Measurements from ENCODE around the gene GOSR2.

DNA sequence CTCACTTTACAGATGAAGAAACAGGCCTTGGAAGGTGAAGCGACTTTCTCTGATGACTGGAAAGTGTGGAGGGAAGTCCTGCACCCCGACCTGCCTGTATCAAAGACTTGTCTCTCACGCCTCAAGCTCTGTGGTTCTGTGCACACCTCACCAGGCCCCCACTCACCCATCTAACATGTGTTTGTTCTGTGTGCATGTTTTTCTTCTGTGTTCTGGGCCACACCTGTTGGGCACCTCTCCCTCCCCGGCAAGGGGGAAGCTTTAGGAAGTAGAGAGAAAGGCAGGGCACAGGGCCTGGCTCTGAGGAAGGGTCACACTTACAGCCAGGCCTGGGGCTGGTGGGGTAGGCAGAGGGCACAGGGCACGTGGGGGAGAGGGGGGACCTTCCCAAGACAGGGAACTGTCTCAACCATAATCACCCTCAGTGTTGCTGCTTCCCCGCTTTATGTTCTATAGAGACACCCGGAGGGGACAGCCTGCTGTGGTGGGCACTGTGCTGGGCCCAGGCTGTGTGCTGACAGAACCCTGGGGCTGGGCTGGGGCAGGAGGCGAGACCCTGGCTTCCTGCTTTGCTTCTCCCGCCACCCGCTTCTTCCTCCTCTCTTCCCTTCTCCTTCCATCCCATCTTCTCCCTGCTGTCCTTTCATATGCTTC, 48.8 kb downstream of the GOSR2 start:
- TF ChIP-seq, protein P1, sequence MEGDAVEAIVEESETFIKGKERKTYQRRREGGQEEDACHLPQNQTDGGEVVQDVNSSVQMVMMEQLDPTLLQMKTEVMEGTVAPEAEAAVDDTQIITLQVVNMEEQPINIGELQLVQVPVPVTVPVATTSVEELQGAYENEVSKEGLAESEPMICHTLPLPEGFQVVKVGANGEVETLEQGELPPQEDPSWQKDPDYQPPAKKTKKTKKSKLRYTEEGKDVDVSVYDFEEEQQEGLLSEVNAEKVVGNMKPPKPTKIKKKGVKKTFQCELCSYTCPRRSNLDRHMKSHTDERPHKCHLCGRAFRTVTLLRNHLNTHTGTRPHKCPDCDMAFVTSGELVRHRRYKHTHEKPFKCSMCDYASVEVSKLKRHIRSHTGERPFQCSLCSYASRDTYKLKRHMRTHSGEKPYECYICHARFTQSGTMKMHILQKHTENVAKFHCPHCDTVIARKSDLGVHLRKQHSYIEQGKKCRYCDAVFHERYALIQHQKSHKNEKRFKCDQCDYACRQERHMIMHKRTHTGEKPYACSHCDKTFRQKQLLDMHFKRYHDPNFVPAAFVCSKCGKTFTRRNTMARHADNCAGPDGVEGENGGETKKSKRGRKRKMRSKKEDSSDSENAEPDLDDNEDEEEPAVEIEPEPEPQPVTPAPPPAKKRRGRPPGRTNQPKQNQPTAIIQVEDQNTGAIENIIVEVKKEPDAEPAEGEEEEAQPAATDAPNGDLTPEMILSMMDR (conservative IDR thresholded peaks at IDR 0.05 in 1 of 2, IDR thresholded peaks at IDR 0.05 in 1 of 2; ENCODE audit: extremely low read depth in 1 of 2, insufficient read depth in 1 of 2, low read depth in 1 of 2, low read length in 2 of 2), result no peak
- TF ChIP-seq EZH2 (IDR thresholded peaks at IDR 0.05; ENCODE audit: borderline replicate concordance, low read length), result no peak

All from mammary epithelial cell (primary cell).